Astrocyte of the hippocampus (primary cell): ENCODE results near the gene TTLL8.
"Not testable (repeated sequence)": the region's sequence is repeated elsewhere in the genome, so short reads cannot be mapped to it uniquely, and the experiment has no call there.

Experiments used
- DNase-seq: peaks from one replicate; pipeline ENCODE4 v3.0.0; 2011; ENCODE audit warnings: low read depth, low spot score

The TTLL8 gene

GRCh38 chr22:50001388-50002231 is 56.5 kb downstream of the TTLL8 start:
- DNase-seq = no peak

- no peak for DNase-seq
Measured at GRCh38 chr22:50000587-50001387, 57.3 kb downstream of the TTLL8 start.

- no peak for DNase-seq
Measured at GRCh38 chr22:49999946-50000586, 58.0 kb downstream of the TTLL8 start.

GRCh38 chr22:49999063-49999945 is 58.8 kb downstream of the TTLL8 start:
- no peak for DNase-seq

- no peak for DNase-seq
Measured at GRCh38 chr22:49998718-49999062, 59.4 kb downstream of the TTLL8 start.

- DNase-seq = no peak
Measured at GRCh38 chr22:49997932-49998717, 60.0 kb downstream of the TTLL8 start.

- DNase-seq = no peak
Measured at GRCh38 chr22:49997251-49997599, 60.9 kb downstream of the TTLL8 start.

GRCh38 chr22:49996518-49997250 is 61.4 kb downstream of the TTLL8 start:
- DNase-seq = no peak

GRCh38 chr22:49996119-49996517 is 62.0 kb downstream of the TTLL8 start:
- no peak for DNase-seq

GRCh38 chr22:49995361-49996118 is 62.6 kb downstream of the TTLL8 start:
- no peak for DNase-seq

GRCh38 chr22:49995041-49995360 is 63.1 kb downstream of the TTLL8 start:
- DNase-seq = no peak

- no peak for DNase-seq
Measured at GRCh38 chr22:49994361-49995040, 63.6 kb downstream of the TTLL8 start.

- DNase-seq = no peak
Measured at GRCh38 chr22:49993649-49994360, 64.3 kb downstream of the TTLL8 start.

- DNase-seq = peak; percentile 61
Measured at GRCh38 chr22:49992921-49993648, 65.0 kb downstream of the TTLL8 start.

GRCh38 chr22:49991907-49992533 is 66.1 kb downstream of the TTLL8 start:
- no peak for DNase-seq

- no peak for DNase-seq
Measured at GRCh38 chr22:49991167-49991566, 66.9 kb downstream of the TTLL8 start.

GRCh38 chr22:49989826-49990225 is 68.3 kb downstream of the TTLL8 start:
- DNase-seq = not testable (repeated sequence)
